Ammon's horn (tissue), 1 donor: ENCODE results near the gene HSPH1.

Experiments
- DNase-seq: peaks from one replicate; pipeline ENCODE4 v3.0.0-alpha.2; 2016; ENCODE audit warnings: low spot score

Gene HSPH1

GRCh38 chr13:31096654-31097302 lies 64.9 kb downstream of the HSPH1 start:
- DNase-seq = no peak

- DNase-seq = no peak
These were observed 67.2 kb downstream of the HSPH1 start for GRCh38 chr13:31094331-31095015.

DNA sequence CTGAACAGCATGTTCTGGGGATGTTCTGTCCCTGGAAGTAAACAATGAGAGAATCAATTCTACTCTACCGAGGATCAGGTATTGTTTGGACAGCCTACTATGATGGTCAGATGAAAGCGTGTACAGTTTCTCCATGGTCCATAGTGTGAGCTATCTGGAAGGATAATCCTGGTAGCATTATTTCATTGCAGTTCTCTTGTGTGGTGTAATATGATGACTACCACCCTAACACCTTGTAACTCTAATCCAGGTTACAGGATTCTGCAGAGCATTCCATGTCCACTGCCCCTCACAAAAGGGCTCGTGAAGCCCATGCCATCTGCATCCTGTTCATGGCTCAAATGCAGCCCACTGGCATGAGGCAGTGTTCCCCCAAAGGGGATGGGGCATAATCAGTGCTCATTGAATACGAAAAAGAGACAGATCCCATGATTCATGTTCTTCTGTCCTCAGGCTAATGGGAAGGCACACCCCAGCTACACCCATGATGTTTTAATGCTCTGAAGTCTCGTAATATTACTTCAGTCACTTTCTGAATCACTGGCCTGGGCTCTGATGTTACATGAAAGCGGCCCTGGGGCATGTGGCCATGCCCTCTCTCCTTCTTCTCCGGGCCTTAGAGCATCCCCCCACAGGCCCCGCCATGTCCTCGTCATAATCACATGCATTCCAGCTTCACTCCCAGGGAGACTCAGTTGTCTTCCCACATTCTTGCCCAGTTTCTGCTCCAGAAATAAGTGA lies 68.4 kb downstream of the HSPH1 start:
- DNase-seq = no peak

DNA sequence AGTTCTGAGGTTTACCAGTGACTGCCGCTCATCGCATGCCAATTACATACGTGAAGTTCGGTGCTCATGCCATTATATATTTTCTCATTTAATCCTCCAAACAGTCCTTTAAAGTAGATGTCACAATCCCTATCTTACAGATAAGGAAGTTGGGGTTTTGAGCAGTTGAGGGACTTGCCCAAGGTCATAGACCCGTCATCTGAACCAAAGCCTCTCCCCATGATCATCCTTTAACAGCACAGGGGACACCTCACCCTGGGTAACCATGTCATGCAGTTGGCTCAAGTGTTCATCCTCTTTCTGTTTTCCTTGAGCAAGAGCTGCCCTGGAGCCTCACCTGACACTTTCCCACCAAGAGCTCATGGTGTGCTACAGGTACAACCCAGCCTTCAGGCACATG lies 69.1 kb downstream of the HSPH1 start:
- DNase-seq = no peak

DNA sequence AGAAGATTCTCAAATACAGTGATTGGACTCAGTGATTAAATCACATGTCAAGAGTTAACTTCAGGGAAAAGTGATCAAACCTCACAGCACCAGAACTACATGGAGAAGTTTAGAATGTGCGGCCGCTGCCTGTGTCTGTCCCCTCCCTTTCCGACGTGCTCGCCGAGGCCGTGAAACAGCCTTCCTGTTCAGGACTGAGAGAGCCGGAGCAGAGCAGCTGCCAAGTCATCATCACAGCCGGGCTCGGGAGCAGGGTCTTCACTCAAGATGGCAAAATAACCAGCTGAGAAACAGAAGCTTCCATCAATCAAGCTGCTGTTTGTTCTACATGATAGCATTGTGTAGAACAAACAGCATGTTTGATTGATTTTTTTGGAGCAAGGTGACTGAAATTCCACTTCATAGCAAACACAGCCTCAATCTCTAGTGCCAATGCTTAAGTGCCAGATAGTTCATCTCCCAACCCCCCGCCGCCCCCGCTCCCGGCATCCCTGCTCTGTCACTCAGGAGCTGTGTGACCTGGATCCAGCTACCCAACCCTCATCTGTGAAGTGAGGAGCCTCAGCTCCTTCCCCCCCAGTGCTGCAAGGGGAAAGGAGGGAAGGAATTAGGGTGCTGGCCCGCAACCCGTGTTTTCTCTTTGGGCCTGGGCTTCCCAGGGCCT lies 70.6 kb downstream of the HSPH1 start:
- no peak for DNase-seq

DNA sequence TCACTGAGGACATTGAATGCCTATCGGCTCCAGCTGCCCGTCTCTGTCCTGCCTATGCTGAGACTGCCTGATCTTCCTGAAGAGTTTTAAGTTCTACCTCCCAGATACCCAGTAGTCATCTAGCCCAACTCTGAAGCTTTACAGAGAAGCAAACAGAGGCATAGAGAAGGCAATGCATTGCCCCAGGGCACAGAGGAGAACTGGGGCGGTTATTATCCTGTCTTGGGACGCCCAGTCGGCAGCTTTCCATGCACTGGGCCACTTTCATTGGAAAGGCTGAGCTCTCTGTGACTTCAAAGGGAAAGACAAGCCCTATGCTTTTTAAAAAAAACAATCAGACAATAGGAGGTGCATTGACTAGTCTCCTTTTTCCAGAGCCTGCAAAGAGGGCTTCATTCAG lies 71.6 kb downstream of the HSPH1 start:
- DNase-seq = no peak

DNA sequence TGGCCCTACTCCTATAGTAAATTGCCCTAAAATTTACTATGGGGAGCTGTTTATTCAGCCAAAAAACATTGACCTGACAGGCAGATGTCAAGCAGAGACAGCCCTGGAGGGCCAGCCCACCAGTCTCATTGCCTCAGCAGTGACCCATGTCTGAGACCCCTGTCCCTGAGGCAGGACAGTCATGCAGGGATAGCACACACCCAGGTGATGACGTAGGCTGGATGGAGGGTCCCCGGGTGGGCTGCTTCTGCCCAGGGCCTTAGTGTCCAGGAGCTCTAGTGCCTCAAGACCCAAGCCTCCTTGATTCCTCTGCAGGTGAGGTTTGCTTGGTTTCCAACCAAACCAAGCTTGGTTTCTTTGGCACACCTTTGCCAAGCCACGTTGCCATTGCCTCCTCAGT lies 72.1 kb downstream of the HSPH1 start:
- DNase-seq = no peak

GRCh38 chr13:31088826-31089420 lies 72.8 kb downstream of the HSPH1 start:
- no peak for DNase-seq
